HG03354 (cell line): ENCODE results near the gene SPSB2.

ENCODE experiments used
- ATAC-seq: cut with Tn5 transposase; IDR thresholded peaks from one replicate; pipeline ENCODE4 v1.9.1; 2021; ENCODE audit warnings: mild to moderate bottlenecking; ENCODE audit not compliant: unreplicated experiment, poor library complexity, severe bottlenecking

Gene SPSB2

GRCh38 chr12:6824085-6824775, 48.9 kb downstream of the SPSB2 start:
- no peak for ATAC-seq

- no peak for ATAC-seq
Observed at GRCh38 chr12:6823182-6824084, 49.7 kb downstream of the SPSB2 start.

- no peak for ATAC-seq
Observed at GRCh38 chr12:6822426-6823135, 50.5 kb downstream of the SPSB2 start.

GRCh38 chr12:6821591-6822425, 51.3 kb downstream of the SPSB2 start, which contains the start of gene GPR162:
GPR162 (plus strand) TSS chr12:6821821; CDS start chr12:6823899, 2,078 bp downstream.
- ATAC-seq = no peak
